Brain pericyte (primary cell): ENCODE measurements around the gene HLA-DQB1.
"Not testable (repeated sequence)": the region's sequence is repeated elsewhere in the genome, so short reads cannot be mapped to it uniquely, and the experiment has no call there.

Source experiments
- DNase-seq: peaks from one replicate; pipeline ENCODE4 v3.0.0-alpha.2; 2012; ENCODE audit warnings: low read depth, low spot score

The HLA-DQB1 gene

DNA sequence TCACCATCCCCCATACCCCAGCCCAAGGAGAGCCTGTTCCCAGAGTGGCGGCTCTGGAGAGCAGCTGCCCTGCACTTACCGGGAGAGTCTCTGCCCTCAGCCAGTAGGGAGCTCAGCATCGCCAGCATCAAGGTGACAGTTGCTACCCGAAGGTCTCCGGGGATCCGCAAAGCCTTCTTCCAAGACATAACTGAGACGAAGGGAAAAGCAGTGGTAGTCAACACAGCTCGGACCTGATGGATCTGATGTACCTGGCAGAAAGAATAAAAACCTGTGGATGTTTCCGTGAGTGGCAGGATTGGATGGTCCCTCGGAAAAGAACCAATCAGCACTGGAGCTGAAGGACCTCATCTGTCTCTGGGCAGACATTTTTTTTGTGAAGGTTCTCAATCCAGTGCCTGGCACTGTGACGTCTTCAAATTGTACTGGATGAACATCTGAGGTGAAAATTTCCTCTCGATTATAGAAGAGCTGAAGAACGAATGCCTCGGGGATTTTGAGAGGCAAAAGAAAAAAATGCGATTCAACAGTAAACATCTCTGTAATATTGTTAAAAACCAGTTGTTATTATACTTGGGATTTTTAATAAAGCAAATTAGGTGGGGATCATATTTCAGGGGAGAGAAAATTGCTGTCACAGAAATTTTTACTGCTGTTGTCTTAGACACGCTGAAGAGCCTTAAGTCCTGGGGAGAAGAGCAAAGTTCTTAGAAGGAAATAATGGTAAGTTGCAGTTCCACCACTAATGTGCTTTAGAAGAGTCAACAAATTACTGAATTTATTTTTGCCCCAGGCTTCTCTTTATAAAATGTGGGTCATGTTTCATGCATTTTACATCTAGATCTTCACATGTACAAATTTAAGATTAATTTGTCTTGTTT is at the start of gene HLA-DQB1:
TSS of gene HLA-DQB1 (minus strand) at position 238 of the 881 bp plus-strand sequence. CDS start at position 188, 50 bp downstream.
- no peak for DNase-seq

DNA sequence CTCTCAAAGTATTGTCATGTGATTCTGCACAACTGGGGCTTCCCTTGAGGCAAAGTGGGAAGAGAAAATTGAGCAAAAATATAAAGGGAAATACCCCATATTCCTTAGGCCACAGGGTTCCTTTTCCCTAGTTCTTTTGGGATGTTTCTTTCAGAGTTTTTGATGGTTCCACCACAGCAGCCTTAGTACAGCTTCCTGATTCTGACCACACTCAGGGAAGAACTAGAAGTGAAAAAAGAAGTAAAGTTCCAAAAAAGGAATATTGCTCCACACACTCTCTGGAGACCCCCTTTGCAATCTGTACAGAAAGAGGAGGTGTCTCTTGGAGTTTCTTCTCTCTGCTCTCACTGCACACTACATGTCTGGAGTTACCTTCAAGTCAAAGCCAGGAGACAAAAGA is 46.8 kb upstream of the HLA-DQB1 start:
- DNase-seq = no peak

DNA sequence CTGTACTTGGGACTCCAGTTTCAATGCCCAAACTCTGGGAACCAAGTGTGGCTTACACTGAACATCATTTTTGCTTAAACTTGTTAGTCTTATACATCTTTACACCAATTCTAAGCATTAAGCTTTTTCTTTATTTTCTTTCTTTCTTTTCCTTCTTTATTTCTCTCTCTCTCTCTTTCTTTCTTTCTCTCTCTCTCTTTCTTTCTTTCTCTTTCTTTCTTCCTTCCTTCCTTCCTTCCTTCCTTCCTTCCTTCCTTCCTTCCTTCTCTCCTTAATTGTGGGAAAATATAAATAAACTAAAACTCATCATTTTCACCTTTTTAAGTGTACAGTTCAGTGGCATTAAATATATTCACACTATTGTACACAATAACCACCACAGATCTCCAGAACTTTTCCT is 43.2 kb upstream of the HLA-DQB1 start:
- no peak for DNase-seq

DNA sequence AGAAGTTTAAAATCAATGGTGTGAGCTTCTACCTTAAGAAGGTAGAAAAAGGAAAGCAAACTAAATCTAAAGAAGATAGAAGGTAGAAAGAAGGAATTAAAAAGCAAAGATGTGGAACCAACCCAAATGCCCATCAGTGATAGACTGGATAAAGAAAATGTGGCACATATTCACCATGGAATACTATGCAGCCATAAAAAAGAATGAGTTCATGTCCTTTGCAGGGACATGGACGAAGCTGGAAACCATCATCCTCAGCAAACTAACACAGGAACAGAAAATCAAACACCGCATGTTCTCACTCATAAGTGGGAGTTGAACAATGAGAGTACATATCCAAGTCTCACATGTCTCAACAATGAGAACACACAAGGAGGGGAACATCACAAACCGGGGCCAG is 38.7 kb upstream of the HLA-DQB1 start:
- not testable (repeated sequence) for DNase-seq

DNA sequence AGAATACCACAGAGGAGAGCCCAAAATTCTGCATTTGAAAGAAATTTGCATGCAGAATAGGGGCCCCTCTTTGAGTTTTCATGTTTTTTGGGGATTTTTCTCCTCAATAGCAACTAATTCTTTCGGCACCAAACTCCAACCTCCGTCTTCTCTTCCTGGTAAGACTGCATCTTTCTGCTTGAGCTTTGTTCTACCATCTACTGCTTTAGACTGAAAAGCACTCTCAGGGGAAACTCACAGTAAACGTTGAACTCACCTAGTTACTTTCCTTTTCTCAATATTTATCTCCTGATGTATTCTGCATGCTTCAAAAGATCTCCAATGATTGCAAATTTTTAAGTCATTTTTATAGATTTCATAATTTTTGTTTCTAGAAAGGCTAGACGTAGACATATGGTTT is 36.9 kb upstream of the HLA-DQB1 start:
- DNase-seq = no peak

DNA sequence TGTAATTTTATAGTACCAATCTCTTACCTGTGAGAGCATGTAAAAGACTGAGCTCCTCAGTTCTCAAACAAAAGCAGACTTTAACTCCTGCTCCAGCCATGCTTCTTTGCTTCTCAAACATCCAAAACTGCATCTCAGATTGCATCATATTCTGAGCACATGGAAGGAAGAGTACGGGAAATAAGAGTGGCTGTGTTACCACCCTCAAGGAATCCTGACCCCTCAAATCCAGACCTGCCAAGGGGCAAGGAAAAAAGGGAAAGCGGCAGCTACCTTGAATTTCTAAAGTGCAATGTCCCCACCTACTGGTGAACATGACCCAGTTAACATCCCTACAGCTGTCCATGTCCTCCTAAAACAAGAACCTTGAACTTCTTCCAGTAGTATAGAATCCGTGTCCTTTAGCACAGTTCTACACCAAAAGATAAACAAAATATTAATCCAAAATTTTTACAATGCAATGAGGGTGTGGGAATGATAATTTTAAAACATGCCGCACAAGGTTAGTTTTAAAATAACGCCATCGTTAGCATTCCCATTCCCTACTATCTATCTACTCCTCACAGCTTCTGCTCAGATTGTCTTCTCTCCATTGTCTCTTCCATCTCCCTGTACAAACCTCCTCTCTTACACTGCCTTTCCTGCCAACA is 34.1 kb upstream of the HLA-DQB1 start:
- DNase-seq = no peak

DNA sequence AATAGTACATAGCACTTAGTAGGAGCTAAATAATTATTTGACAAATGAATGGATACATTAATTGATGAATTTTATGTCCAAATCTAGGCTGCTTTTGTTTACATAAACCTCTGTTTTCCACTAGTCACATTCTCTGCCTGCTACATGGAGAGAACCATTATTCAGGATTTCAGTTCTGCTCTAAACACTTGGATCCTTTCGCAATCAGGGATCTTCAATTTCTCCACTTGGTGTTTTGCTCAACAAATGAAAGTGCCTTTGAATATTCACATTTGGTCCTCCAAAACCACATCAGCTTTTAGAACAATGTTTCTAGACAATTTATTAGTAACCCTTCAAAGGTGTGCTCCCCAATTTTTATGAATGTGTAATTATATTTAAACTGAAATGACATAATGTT is 30.6 kb upstream of the HLA-DQB1 start:
- DNase-seq = no peak

DNA sequence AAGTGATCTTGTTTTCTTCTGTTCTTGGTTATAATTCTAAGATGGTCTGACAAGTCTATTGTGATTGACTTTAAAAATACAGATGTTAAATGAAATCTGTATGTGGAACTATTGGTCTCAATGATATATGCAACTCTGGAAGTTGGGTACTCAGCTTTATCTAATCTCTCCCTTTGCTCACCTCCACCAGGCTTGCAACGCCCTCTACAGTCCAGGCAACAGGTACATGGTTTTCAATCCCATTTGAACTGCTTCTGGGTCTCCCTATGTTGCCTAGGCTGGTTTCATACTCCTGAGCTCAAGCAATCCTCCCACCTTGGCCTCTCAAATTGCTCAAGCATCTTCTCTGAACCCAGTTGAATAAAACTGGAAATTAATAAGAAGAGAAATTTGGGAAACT is 25.6 kb upstream of the HLA-DQB1 start:
- DNase-seq = no peak

DNA sequence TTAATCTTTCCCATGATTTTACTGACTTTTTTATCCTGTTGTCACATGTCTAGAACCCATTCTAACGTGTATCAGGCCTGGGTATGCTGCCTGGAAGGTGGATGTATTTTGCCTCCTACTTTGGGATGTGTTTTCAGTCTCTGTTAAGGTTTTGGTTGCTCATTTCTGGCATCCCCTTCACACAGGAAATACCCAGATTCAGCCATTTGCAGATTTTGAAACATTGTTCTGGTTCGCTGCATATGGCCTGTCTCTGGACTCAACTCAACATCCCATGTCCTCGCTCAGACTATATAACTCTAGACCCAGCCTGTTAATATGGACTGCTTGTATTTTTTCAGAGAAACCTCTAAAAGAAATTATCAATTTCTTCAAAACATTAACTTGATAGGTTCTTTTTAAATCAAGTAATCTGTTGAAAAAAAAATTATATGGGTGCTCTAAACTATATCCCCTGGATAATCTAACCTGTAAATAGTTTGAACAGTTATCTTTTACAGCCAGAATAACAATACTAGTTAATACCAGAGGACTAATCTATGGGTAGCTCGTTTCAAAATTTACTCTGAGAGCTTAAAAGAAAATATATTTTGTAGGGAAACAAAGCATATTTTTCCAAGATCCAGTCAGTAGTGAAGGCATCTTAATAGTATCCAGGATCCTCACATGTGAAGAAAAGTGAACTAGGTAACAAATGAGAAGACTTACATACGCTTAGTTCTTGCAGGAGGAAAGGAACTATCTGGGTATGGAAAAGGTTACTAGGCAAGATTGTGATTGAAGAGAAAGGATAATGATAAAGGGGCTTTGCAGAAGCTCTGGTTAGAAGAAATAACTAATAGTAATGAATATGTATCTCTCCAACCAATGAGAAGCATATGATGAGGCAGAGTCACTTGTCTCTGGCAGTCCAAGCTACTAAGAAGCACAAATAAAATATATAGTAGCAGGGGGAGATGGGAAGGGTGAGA is 23.4 kb upstream of the HLA-DQB1 start:
- no peak for DNase-seq

DNA sequence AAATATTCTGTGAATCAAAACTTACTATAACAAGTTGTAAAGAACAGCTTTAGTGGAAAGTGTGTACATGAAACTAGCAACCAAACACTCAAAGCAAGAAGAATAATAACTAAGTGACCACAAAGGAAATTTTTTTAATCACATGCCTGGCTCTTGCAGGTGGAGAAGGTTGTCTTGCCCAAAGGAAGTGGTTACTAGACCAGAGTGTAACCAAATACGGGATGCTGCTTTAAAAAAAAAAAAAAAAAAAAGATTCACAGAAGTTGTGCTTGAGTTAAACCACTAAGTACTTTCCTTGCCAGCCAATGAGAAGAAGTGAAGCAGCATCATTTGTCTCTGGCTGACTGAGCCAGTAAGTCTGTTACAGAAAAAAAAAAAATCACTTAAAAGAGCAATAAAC is 19.1 kb upstream of the HLA-DQB1 start:
- no peak for DNase-seq

DNA sequence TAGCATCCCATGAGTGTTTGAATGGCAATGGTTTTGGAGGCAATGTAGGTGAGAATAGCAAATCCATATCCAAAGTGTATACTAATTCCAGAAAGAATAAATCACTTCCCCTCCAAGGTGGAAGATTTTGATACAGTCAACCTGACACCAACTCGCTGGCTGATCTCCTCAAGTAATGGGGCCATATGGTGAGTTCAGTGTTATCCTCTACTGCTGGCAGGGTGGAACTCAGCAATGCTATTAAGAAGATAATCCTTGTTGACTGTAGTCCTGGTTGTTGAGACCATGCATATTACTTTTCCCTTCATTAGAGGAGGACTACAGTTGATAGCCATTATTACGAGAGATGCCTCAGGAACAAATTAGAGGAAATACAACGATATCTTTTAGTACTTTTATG is 17.8 kb upstream of the HLA-DQB1 start:
- no peak for DNase-seq

DNA sequence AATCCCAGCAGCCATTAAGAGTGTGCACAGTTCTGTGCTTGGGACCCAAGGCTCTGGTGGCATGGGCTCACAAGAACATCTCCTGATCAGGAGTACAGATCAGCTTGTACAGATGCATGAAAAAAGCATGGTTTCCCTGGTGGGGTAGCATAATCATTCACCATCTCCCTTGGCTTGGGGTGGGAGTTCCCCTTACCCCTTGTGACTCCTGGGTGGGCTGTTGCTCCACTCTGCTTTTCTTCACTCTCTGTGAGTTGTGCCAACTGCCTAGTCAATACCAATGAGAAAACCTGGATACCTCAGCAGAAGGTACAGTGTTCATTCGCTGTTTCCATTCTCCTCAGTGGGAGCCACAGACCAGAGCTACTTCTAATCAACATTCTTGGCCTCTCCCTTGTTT is 13.6 kb upstream of the HLA-DQB1 start:
- DNase-seq = no peak

DNA sequence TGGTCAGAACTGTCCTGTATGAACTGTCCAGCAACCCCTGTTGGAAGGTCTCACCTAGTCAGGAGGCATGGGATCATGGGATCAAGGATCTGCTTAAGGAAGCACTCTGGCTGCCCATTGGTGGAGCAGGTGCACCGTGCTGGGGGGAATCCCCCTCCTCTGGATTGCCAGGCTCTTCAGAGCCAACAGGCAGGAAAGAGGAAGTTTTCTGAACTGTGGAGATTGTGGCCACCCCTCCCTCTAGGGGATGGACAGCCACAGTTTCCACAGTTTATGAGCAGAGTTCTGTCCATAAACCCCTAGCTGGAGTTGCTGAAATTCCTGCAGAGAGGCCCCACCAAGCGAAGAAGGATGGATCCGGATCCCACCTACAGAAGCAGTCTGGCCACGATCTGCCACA is 13.0 kb upstream of the HLA-DQB1 start:
- DNase-seq = no peak

DNA sequence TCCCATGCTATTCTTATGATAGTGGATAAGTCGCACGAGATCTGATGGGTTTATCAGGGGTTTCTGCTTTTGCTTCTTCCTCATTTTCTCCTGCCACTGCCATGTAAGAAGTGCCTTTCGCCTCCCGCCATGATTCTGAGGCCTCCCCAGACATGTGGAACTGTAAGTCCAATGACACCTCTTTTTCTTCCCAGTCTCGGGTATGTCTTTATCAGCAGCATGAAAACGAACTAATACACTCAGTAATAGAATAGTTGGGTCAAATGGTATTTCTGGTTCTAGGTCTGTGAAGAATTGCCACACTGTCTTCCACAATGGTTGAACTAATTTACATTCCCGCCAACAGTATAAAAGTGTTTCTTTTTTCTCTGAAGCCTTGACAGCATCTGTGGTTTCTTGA is 7.7 kb upstream of the HLA-DQB1 start:
- not testable (repeated sequence) for DNase-seq

DNA sequence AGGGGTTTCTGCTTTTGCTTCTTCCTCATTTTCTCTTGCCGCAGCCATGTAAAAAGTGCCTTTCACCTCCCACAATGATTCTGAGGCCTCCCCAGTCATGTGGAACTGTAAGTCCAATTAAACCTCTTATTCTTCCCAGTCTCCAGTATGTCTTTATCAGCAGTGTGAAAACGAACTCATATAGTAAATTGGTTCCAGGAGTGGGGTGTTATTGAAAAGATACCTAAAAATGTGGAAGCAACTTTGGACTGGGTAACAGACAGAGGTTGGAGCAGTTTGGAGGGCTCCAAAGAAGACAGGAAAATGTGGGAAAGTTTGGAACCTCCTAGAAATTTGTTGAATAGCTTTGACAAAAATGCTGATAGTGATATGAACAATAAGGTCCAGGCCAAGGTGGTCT is 5.5 kb upstream of the HLA-DQB1 start:
- not testable (repeated sequence) for DNase-seq

DNA sequence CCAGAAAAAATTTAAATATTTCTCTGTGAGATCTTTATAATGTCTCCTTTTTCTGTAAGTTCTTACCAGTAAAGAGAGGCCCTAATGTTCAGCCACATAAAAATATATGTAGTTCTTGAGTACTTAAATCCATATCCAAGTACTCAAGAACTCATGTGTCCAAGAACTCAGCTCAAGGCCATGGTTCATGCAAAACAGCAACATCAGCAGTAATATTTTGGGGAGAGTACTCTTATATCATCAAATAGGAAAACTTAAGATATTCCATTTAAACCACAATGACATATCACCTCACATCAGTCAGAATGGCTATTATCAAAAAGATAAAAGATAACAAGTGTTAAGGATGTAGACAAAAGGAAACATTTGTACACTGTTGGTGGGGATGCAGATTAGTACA is 3.4 kb upstream of the HLA-DQB1 start:
- no peak for DNase-seq

DNA sequence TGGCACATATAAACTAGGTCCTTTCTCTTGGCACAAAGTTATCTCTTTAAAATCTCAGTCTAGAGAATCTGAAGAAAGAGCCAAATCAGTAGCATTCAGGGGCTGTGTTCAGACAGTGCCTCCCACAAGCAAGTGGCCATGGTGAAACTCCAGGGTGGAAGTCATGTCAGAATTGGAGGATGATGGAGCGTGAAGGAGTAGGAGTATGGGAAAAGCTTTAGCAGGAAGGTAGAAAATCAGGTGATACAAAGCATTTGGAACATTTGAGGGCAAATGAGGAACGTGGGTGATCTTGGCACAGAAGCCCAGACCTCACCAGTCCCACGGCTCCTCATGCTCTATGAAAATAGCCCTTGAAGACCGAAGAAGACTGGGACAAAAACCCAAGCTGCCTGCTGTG is 2.8 kb upstream of the HLA-DQB1 start:
- no peak for DNase-seq

DNA sequence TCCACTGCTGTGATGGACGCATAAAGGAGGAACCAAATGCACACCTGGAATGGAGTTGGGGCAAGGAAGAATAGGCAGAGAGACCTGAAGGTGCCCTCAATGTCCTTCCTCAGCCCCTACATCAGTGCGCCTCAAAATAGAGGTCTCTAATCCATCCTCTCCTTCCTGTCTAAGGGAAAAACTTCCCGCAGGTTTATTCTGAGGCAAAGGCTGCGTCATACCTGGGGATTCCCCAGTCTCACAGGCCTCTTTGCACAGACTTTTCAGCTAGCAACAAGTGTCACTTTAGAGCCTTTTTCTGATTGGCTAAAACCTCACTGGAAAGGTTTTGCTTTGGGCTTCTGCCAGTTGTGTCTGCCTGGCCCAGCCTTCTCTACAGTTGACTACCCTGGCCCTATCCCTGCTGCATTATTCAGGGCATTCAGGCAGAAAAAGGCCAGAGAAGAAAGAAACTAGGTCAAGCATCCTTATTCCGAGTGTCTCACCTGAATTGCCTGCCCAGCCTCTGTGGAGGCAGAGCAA is 1.8 kb upstream of the HLA-DQB1 start:
- DNase-seq = no peak

DNA sequence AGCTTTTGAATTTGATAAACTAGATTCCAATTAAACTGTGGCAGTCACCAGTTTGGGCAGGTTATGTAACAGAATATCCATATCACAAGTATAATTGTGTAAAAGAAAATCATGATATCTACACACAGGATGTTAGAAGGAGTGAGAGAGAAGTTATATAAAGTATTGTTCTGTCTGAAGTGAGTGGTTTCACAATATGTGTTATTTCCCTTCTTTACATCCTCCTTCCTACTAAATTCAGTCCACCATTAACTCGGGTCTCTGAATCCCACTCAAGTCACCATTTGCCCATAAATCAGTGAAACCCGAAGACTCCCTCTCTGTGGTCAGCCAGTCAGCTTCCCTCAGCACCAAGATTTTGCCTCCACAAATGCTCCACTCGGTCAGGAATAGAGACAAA is 796 bp downstream of the HLA-DQB1 start:
- no peak for DNase-seq

DNA sequence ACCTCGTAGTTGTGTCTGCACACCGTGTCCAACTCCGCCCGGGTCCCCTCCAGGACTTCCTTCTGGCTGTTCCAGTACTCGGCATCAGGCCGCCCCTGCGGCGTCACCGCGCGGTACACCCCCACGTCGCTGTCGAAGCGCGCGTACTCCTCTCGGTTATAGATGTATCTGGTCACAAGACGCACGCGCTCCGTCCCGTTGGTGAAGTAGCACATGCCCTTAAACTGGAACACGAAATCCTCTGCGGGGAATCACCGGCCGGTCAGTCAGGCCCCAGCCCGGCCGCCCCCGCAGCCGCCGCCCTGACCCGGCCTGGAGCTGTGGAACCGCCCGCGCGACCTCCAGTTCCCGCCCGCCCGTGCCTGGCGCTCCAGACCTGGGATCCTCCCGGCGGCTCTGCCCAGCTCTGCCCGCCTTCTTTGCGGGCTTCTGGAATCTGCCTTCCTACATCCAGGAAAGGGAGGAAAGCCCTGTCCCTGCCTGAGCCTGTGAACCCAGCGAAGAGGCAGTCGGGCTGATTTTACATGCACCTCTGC is 1.6 kb downstream of the HLA-DQB1 start:
- DNase-seq = no peak

DNA sequence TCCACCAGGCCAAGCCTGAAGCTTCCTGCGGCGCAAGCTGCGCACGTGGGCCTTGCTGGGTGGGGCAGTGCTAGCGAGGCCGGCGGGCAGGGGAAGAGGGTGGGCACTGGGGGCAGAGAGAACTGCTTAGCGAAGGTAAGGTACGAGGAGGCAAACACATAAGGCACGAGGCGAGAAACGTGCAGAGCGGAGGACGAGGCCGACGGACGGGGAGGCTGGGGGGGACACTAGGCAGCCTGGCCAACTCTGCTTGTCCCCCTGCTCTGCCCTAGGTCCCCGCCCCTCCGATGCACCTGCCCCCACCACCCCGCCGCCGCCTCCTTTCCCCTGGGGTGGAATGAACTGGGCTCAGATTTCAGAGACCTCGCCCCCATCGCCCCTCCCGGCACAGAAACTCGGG is 2.1 kb downstream of the HLA-DQB1 start:
- no peak for DNase-seq

DNA sequence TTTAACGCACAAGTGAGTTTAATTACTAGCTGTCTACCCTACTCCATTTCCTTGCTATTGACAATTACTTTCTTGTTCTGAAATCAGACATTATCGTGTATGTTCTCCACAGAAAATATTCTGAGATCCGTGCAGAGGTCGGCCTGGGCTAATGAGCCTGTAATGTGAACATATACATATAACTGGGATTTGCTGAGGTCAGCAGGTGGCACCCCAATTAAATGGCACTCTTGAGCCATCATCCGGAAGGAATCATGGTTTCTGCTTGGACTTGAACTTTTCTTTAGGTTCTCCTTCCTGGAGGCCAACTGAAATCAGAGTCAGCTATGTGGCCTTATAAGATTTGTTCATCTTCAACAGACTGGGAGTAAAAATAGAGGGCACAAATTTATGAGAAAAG is 3.6 kb downstream of the HLA-DQB1 start:
- DNase-seq = no peak
